Measurements from ENCODE around the gene EOLA2.
"Not testable (repeated sequence)": the region's sequence is repeated elsewhere in the genome, so short reads cannot be mapped to it uniquely, and the experiment has no call there.

DNA sequence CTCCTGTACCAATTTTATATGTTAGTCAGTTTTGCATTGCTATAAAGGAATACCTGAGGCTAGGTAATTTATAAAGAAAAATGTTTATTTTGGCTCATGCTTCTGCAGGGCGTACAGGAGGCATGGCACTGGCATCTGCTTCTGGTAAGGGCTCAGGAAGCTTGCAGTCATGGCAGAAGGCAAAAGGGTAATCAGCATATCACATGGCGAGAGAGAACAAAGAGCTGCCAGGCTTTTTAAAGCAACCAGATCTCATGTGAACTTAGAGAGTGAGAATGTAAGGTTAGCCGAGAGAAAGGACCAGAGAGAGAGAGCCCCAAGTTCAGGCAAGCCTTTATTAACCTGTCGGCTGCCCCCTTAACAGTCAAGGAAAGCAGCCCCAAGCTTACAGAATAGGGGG is 14.5 kb downstream of the EOLA2 start:
- TF ChIP-seq ZNF23 (tag by site-specific recombination; IDR thresholded peaks at IDR 0.05; ENCODE audit: borderline replicate concordance); ZNF16 (tag by site-specific recombination; IDR thresholded peaks at IDR 0.05; ENCODE audit: low read depth): not testable (repeated sequence)
- TF ChIP-seq, protein P1, sequence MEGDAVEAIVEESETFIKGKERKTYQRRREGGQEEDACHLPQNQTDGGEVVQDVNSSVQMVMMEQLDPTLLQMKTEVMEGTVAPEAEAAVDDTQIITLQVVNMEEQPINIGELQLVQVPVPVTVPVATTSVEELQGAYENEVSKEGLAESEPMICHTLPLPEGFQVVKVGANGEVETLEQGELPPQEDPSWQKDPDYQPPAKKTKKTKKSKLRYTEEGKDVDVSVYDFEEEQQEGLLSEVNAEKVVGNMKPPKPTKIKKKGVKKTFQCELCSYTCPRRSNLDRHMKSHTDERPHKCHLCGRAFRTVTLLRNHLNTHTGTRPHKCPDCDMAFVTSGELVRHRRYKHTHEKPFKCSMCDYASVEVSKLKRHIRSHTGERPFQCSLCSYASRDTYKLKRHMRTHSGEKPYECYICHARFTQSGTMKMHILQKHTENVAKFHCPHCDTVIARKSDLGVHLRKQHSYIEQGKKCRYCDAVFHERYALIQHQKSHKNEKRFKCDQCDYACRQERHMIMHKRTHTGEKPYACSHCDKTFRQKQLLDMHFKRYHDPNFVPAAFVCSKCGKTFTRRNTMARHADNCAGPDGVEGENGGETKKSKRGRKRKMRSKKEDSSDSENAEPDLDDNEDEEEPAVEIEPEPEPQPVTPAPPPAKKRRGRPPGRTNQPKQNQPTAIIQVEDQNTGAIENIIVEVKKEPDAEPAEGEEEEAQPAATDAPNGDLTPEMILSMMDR (tag by site-specific recombination; IDR thresholded peaks at IDR 0.05) = not testable (repeated sequence)
